ENCODE results near the gene TSPAN14.
"Not testable (repeated sequence)": the region's sequence is repeated elsewhere in the genome, so short reads cannot be mapped to it uniquely, and the experiment has no call there.

The TSPAN14 gene, protein sequence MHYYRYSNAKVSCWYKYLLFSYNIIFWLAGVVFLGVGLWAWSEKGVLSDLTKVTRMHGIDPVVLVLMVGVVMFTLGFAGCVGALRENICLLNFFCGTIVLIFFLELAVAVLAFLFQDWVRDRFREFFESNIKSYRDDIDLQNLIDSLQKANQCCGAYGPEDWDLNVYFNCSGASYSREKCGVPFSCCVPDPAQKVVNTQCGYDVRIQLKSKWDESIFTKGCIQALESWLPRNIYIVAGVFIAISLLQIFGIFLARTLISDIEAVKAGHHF

DNA sequence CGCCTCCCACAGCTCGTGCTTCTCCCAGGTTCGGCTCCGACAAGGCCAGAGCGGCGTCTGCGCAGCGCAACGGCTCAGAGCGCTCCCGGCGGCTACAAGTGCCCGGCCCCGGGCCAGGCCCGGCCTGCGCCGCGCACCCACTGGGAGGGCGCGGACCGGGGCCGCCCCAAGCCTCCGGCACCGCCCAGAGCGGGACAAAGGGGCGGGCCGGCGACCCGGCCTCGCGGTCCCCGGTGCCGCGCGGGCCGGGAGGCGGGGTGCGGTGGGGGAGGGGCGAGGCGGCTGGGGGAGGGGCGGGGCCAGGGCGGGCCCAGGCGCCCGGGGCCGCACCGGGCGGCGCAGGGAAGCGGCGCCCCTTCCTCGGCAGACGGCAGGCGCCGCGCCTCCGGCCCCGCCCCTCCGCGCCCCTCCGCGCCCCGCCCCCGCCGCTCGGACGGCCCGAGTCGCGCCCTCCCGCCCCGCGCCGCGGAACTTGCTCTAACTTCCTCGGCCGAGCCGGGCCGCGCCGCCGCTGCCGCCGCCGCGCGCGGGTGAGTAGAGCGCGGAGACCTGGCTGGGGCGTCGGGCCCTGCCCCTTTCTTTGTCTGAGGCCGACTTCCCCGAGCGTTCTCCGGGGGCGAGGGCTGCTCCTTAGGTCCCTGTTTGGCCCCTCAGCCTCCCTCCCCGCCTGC is at the start of gene TSPAN14:
TSPAN14 (plus strand) TSS at position 469 of the 671 bp plus-strand sequence. CDS start 34,924 bp downstream, outside the sequence.
- DNase-seq (ENCODE audit: insufficient read length, low spot score) = peak; percentile 86
- FAIRE-seq = no peak

DNA sequence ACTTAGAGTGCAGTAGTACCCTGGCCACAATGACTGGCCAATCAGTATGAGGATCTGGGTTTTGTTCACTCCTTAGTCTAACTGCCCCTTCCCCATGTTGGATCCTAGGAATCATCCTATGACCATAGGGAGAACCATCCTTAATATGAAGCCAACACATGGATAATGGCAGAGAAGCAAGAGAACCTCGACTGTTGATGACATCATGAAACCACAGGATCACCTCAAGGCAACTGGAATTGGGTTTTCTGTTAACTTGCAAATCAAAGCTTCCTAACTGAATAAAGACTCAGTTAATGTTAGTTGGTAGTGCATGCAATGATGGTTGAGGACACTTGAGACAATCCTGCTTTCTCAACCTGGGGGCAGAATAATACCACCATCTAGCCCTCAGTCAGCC is 49.1 kb upstream of the TSPAN14 start:
- no peak for FAIRE-seq
- DNase-seq (ENCODE audit: insufficient read length, low spot score) = no peak

GRCh38 chr10:80405626-80406025 is 48.5 kb upstream of the TSPAN14 start:
- DNase-seq (ENCODE audit: insufficient read length, low spot score) (no peak), FAIRE-seq (no peak)

- DNase-seq (ENCODE audit: insufficient read length, low spot score) (no peak), FAIRE-seq (no peak)
Measured at GRCh38 chr10:80406204-80406603, 47.9 kb upstream of the TSPAN14 start.

DNA sequence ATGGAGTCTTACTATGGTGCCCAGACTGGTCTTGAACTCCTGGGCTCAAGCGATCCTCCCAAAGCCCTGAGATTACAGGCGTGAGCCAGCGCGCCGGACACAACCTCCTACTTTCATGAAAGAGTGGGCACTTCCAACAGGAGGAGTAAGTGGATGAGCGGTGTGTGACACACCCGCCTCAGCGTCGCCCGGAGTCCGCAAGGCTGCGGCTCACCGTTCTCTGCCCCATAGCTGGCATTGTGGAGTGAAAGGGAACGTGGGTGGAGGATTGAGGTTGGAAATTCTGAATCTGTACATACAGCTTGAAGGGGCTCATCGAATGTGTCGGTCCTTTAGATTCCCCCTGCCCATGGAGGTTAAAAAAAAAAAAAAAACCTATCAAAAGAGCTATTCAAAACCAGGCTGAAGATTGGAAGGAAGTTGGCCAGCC is 46.3 kb upstream of the TSPAN14 start:
- FAIRE-seq (peak; percentile 67), DNase-seq (ENCODE audit: insufficient read length, low spot score) (no peak)

- DNase-seq (ENCODE audit: insufficient read length, low spot score) (peak; percentile 88), FAIRE-seq (no peak)
Measured at GRCh38 chr10:80408242-80409101, 45.6 kb upstream of the TSPAN14 start, which contains the start of gene PRXL2A. TSS of gene PRXL2A (plus strand) at chr10:80408551. CDS start at chr10:80420468, 11,917 bp downstream.

DNA sequence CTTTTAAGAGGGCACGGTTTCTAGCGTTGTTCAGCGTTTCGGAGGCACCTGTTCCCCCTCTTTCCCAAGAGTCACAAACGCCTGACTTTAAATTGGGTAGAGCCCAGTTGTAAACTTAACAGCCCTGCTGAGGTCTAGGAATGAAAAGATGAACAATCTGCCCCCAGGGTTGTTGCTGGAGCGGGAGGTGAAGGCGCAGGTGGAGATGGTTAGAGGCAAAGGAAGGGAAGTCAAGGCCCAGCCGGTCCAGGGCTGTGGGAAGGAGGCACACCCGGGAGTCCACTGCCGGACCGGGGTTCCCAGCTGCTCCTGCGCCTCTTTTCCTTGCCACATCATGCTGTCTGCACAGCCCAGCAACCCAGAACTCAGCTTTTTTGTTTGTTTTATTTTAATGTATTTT is 45.0 kb upstream of the TSPAN14 start:
- FAIRE-seq (no peak), DNase-seq (ENCODE audit: insufficient read length, low spot score) (no peak)

DNA sequence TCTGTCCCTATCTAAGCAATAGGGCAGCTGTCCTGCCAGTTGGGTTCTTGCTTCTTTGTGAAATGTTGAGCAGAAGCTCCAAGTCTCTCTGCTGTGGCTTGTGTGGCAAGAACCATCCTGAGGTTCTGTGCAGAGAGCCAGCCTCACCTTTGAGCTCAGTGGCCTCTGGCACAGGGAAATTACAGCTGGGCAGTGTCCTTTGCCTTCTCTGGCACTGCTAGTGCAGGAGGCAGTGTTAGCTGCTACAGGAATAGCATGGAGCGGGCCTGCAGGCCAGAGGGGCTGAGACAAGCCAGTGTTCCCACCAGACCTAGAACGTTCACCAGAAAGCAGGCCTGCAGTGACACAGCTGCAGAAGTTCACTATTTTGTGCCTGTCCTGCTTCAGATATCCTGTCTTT is 44.0 kb upstream of the TSPAN14 start:
- DNase-seq (ENCODE audit: insufficient read length, low spot score) (no peak), FAIRE-seq (no peak)

DNA sequence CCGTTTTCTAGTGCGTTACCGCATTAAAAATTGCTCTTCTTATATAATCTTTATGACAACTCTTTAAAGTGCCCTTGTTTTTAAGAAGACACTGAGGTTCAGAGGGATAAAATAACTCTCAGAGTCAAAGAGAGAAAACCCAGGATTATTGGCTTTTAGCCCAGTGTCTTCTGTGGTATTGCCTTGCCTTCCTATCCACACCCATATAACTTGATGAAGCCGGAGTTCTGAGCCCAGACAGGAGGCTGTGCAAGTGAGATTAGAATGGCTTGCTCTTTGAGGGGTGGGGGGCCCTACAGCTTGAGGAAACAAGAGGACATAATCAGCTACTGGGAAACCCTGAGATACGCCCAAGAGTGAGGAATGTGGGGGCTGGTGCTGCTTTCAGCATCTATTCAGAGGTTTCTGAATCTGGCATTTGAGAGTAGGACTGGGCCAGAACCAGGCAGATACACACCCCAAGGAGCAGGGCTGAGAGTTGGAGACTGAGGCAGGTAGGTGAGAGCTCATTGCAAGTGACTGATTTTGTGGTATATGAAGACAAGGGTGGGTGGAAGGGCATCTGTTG is 43.4 kb upstream of the TSPAN14 start:
- DNase-seq (ENCODE audit: insufficient read length, low spot score) = no peak
- no peak for FAIRE-seq

DNA sequence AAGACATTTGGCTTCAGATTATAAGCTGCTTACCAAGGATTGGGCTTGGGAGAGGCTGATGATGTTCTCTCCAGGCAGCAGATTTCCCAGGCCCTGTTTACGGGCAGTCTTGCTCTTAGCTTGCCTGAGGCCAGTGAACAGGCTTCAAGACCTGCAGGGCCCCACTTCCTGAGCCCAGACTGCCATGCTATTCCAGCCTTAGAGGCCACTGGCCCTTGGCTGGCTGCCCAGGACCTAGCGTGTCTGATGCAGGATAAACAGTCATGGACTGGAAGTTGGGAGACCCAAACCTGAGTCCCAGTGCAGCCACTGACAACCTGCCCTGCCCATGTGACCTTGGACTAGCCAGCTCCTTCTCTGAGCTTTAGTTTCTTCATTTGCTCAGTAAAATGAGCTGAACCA is 42.8 kb upstream of the TSPAN14 start:
- FAIRE-seq (no peak), DNase-seq (ENCODE audit: insufficient read length, low spot score) (no peak)

GRCh38 chr10:80411681-80412220 is 42.4 kb upstream of the TSPAN14 start:
- DNase-seq (ENCODE audit: insufficient read length, low spot score) (no peak), FAIRE-seq (no peak)

DNA sequence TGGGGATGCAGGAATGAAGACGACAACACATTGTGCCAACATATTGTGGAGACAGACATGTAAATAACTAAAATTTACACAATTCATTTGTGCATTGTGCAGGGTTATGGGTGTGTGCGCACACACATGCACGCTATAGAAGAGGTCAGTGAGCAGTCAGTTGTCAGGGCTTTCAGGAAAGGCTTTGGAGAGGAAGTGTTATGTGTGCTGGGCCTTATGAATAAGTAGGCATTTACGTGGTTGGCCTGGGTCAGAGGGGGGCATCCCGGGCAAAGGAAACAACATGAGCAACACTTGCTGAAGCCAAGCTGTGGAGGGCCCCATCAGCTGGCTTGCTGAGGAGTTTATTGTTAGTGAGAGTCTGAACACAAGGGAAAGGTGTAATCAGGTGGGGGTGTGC is 41.6 kb upstream of the TSPAN14 start:
- DNase-seq (ENCODE audit: insufficient read length, low spot score) = no peak
- no peak for FAIRE-seq

DNA sequence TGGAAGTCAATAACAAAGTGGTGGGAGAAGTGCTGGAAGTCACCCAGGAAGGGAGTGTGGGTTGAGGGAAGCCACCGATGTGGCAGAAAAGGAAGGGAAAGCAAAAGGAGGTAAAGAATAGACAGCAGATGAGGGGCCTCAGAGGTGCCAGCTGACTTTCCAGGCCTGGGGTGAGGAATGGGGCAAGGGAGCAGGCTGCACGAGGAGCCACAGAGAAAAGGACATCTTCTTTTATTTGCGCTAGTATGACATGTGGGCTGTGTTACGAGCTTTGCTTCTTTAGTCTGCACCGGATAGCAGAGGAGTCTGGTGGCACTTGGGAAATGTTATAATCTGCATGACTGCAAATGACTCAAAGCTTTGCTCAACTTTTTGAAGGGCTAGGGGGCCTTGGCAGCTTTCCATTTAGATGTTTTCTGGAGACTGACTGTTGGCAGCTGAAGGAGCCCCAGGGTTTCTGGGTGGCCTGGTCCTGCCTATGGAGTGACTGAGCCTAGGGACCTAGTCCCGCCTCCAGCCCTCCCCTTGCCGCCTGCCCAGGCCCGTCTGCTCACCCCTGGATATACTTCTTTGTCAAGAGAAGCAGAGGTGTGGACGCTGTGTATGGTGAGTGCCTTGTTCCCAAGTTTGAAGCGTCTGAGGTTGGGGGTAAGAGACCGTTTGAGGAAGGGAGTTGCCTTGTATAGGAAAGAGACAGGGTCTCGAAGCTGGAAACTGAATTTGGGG is 40.7 kb upstream of the TSPAN14 start:
- no peak for DNase-seq (ENCODE audit: insufficient read length, low spot score)
- no peak for FAIRE-seq

DNA sequence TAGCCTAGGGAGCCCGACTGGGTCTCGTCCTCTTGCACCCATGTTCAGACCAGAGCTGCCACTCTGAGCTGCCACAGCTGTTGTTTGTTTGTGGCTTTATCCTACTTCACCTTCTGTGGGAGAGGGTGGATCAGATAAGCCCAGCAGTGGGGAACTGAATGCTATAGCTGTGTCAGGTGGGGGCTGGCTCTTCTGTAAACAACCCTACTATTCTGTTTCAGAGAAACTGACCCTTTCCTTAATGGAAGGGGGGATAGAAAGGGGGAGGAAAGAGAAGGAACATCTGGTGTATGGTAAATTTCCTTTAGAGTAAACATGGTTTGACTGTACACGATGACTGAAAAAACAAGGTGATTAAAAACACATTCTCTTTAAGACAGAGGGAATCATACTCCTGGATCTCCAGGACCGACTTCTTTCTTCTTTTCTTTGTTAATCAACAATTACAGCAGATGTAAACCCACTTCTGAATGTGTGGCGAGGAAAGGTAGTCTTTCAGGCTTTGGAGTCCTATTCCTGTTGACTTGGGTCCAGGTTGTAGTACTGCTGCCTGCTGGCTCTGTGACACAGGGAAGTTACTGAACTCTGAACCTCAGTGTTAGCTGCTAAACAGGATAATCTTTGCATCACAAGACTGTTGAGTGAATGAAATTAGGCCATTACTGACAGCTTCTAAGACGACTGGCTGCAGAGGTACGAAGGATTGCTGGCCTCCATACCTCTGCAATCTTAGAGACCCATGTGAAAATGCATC is 39.8 kb upstream of the TSPAN14 start:
- DNase-seq (ENCODE audit: insufficient read length, low spot score) (no peak), FAIRE-seq (no peak)

- no peak for FAIRE-seq
- no peak for DNase-seq (ENCODE audit: insufficient read length, low spot score)
Measured at GRCh38 chr10:80415734-80416478, 38.2 kb upstream of the TSPAN14 start.

GRCh38 chr10:80416479-80417098 is 37.5 kb upstream of the TSPAN14 start:
- DNase-seq (ENCODE audit: insufficient read length, low spot score) = no peak
- FAIRE-seq = no peak

DNA sequence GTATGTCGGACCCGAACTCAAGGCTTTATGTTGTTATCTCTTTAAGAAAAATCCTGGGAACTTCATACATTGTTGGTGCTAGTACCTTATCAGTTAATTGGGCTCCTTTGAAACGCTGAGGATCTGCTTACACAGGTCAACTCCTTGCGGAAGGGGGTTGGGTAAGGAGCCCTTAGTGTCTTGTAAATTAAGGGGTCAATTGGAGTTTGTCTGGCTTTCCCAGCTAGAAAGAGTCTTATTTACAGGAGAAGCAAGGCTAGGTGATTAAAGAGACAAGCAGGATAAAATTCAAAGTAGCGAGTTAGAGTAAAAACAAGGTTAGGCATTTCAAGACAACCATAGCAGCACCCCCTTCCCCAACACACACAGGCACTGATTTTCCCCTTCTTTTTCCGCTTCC is 36.9 kb upstream of the TSPAN14 start:
- DNase-seq (ENCODE audit: insufficient read length, low spot score); FAIRE-seq: not testable (repeated sequence)

GRCh38 chr10:80421050-80421706 is 32.9 kb upstream of the TSPAN14 start:
- DNase-seq (ENCODE audit: insufficient read length, low spot score) = no peak
- FAIRE-seq = peak; percentile 23

Data from GM19239 (cell line).